ENCODE data around the gene TFEB.

GRCh38 chr6:41704028-41704427 is 31.4 kb downstream of the TFEB start:
- TF ChIP-seq POLR2A (IDR thresholded peaks at IDR 0.05; ENCODE audit: low read depth) (no peak), POLR2AphosphoS5 (IDR thresholded peaks at IDR 0.05) (no peak), EP300 (IDR thresholded peaks at IDR 0.05) (no peak)

All from esophagus muscularis mucosa (tissue), 3 donors.